HepG2 (cell line): ENCODE data around the gene SMIM20. TPM values are rescaled to one million over a fixed set of nuclear protein-coding genes. Genes with fewer than 3 reads are reported as not detected.

ENCODE experiments used
- ATAC-seq: fragments of 200-7000 bp; cut with Tn5 transposase; 3 replicates; pipeline ENCODE4 v1.9.1; 2020; ENCODE audit warnings: mild to moderate bottlenecking, moderate library complexity
- BruUV-seq: library from RNA; stranded (reverse); fragments of 400-500 nt; replicated peaks from 2 replicates; lab custom pipeline; 2021; lab: Mats Ljungman, UMichigan
- CTCF ChIA-PET: fragments of 300-600 bp; formaldehyde crosslinking; extraction: SDS; loops from one replicate; lab custom pipeline; 2021; ENCODE audit warnings: low total read pairs, inconsistent platforms, low intra/inter-chr PET ratio; lab: Yijun Ruan, JAX
- POLR2A ChIA-PET: fragments of 350-600 bp; sonication (Branson Sonifier 250); formaldehyde crosslinking; loops from one replicate; lab custom pipeline; 2020; ENCODE audit warnings: antibody characterized with exemption, inconsistent platforms; lab: Yijun Ruan, JAX
- DNase-seq: peaks from one replicate; pipeline ENCODE4 v3.0.0-alpha.2; 2015; ENCODE audit warnings: low spot score
- FAIRE-seq: peaks from 3 replicates; lab custom pipeline; 2011; peaks lifted over from hg19 to GRCh38; lab: Jason Lieb, UNC
- H2AFZ ChIP-seq: one replicate; pipeline ENCODE4 v1.6.1; 2011; ENCODE audit warnings: low read length, inconsistent platforms
- H3K27ac ChIP-seq: fragments of 300-600 bp; 3 replicates; pipeline ENCODE4 v1.8.0; 2011; ENCODE audit warnings: mixed run types, mild to moderate bottlenecking, mixed read lengths, low read length, inconsistent platforms; ENCODE audit not compliant: insufficient read depth; ENCODE audit errors: extremely low read length
- H3K27me3 ChIP-seq, 2 experiments: fragments of 200-600 bp in 1 of 2; 2 replicates in 1 of 2; 3 replicates in 1 of 2; pipeline versions ENCODE4 v1.6.0 to v1.8.0; 2011; ENCODE audit warnings: low read length in 2 of 2, mild to moderate bottlenecking in 2 of 2, moderate library complexity in 2 of 2, inconsistent platforms in 1 of 2; ENCODE audit not compliant: insufficient read depth in 2 of 2, control insufficient read depth in 1 of 2
- H3K36me3 ChIP-seq, 2 experiments: fragments of 200-600 bp in 1 of 2; replicated peaks in 1 of 2; 2 replicates in 1 of 2; 3 replicates in 1 of 2; pipeline versions ENCODE4 v1.5.1 to v1.8.0; 2011; ENCODE audit warnings: low read length in 2 of 2, inconsistent platforms in 1 of 2; ENCODE audit not compliant: insufficient read depth in 2 of 2, control insufficient read depth in 1 of 2
- H3K4me1 ChIP-seq: 2 replicates; pipeline ENCODE4 v1.5.1; 2012; ENCODE audit warnings: low read length, inconsistent platforms; ENCODE audit not compliant: insufficient read depth
- H3K4me2 ChIP-seq: 2 replicates; pipeline ENCODE4 v1.6.0; 2011; ENCODE audit warnings: low read depth, low read length, inconsistent platforms
- H3K4me3 ChIP-seq, 3 experiments: fragments of 200-600 bp in 1 of 3; sonication (generic), shearing (Covaris generic) in 1 of 3; replicated peaks in 1 of 3; 2 replicates each; pipeline ENCODE4 v1.5.1; 2011 to 2016; ENCODE audit warnings: low read length in 3 of 3, inconsistent platforms in 2 of 3, low read depth in 2 of 3, mild to moderate bottlenecking in 2 of 3, control low read depth in 1 of 3, mixed read lengths in 1 of 3; ENCODE audit not compliant: insufficient read depth in 1 of 3
- H3K79me2 ChIP-seq: one replicate; pipeline ENCODE4 v1.6.1; 2011; ENCODE audit warnings: low read length, inconsistent platforms; ENCODE audit not compliant: insufficient read depth
- H3K9ac ChIP-seq: 2 replicates; pipeline ENCODE4 v1.6.0; 2011; ENCODE audit warnings: mild to moderate bottlenecking, low read depth, low read length, inconsistent platforms; ENCODE audit not compliant: insufficient read depth
- H3K9me3 ChIP-seq: 2 replicates; pipeline ENCODE4 v1.5.1; 2012; ENCODE audit warnings: mild to moderate bottlenecking, low read length
- H4K20me1 ChIP-seq: 2 replicates; pipeline ENCODE4 v1.6.0; 2011; ENCODE audit warnings: inconsistent platforms, mild to moderate bottlenecking, low read length, moderate library complexity; ENCODE audit not compliant: insufficient read depth
- CEBPG ChIP-seq: IDR thresholded peaks from 2 replicates; pipeline ENCODE4 v1.6.1; 2016
- DR1 ChIP-seq: sonication (generic); formaldehyde crosslinking; IDR thresholded peaks from 2 replicates; pipeline ENCODE4 v1.8.0; 2021; ENCODE audit warnings: mild to moderate bottlenecking, missing genetic modification reagents, inconsistent platforms
- EEA1 ChIP-seq: sonication (generic); formaldehyde crosslinking; IDR thresholded peaks from 2 replicates; pipeline ENCODE4 v1.5.1; 2020; ENCODE audit warnings: mild to moderate bottlenecking, missing genetic modification reagents, borderline replicate concordance
- ESRRA ChIP-seq: sonication (generic); formaldehyde crosslinking; IDR thresholded peaks from 2 replicates; pipeline ENCODE4 v1.5.1; 2020; ENCODE audit warnings: mild to moderate bottlenecking, low read depth, missing genetic modification reagents
- GMEB1 ChIP-seq: sonication (generic); formaldehyde crosslinking; IDR thresholded peaks from 2 replicates; pipeline ENCODE4 v1.5.1; 2020; ENCODE audit warnings: missing genetic modification reagents, mild to moderate bottlenecking, borderline replicate concordance
- KLF15 ChIP-seq: sonication (generic); formaldehyde crosslinking; IDR thresholded peaks from 2 replicates; pipeline ENCODE4 v1.8.1; 2023; ENCODE audit warnings: borderline replicate concordance, mild to moderate bottlenecking, inconsistent platforms, missing genetic modification reagents, mixed read lengths
- SOX5 ChIP-seq: IDR thresholded peaks from 2 replicates; pipeline ENCODE4 v1.6.1; 2016; ENCODE audit warnings: borderline replicate concordance
- U2AF2 ChIP-seq: fragments of 200-400 bp; formaldehyde crosslinking; IDR thresholded peaks from 2 replicates; pipeline ENCODE4 v1.6.1; 2017; ENCODE audit warnings: low read depth, mild to moderate bottlenecking, low read length
- ZBTB20 ChIP-seq: sonication (generic); formaldehyde crosslinking; IDR thresholded peaks from 2 replicates; pipeline ENCODE4 v1.8.1; 2023; ENCODE audit warnings: missing genetic modification reagents, low read depth, mild to moderate bottlenecking, borderline replicate concordance
- ZBTB39 ChIP-seq: sonication (generic); formaldehyde crosslinking; IDR thresholded peaks from 2 replicates; pipeline ENCODE4 v1.5.0; 2020; ENCODE audit warnings: missing genetic modification reagents
- ZFP37 ChIP-seq: sonication (generic); formaldehyde crosslinking; IDR thresholded peaks from 2 replicates; pipeline ENCODE4 v1.4.0; 2020; ENCODE audit warnings: missing genetic modification reagents, borderline replicate concordance
- ZNF124 ChIP-seq: sonication (generic); formaldehyde crosslinking; IDR thresholded peaks from 2 replicates; pipeline ENCODE4 v1.4.0; 2020; ENCODE audit warnings: missing genetic modification reagents
- ZNF34 ChIP-seq: sonication (generic); formaldehyde crosslinking; IDR thresholded peaks from 2 replicates; pipeline ENCODE4 v1.4.0; 2020; ENCODE audit warnings: mild to moderate bottlenecking, missing genetic modification reagents, borderline replicate concordance
- ZNF570 ChIP-seq: sonication (generic); formaldehyde crosslinking; IDR thresholded peaks from 2 replicates; pipeline ENCODE4 v1.4.0; 2020; ENCODE audit warnings: mild to moderate bottlenecking, missing genetic modification reagents, borderline replicate concordance
- ZNF7 ChIP-seq: IDR thresholded peaks from 2 replicates; pipeline ENCODE4 v1.6.1; 2016; ENCODE audit warnings: missing biosample characterization, missing genetic modification reagents
- WGBS: methylation state at CpG from one replicate; pipeline ENCODE4 v1.1.6; 2017; ENCODE audit warnings: low lambda C conversion rate; 5-methylcytosine and 5-hydroxymethylcytosine counted together
- in situ Hi-C: cut with HindIII; loops from 2 replicates; pipeline ENCODE4 v1.10.0; 2017; ENCODE audit warnings: low pct_unique_long_range_greater_than_20kb; ENCODE audit not compliant: extremely low pct_ligation_motif_present
- intact Hi-C: fragments of 100-400 bp; cut with micrococcal nuclease; formaldehyde crosslinking; loops from one replicate; pipeline ENCODE4 v1.10.0; 2022; ENCODE audit not compliant: unreplicated experiment
- polyA plus RNA-seq, 8 experiments: library from polyadenylated mRNA; depleted of rRNA in 3 of 8; stranded (reverse) in 7 of 8; unstranded in 1 of 8; fragments of >200 nt; fragmentation: Illumina TruSeq in 4 of 8; extraction: Trizol in 4 of 8; gene quantifications; 2 replicates each; pipeline versions ENCODE4 v1.2.1 to v1.2.3, GENCODE V29; 2011 to 2016; ENCODE audit warnings: low read depth in 4 of 8, missing spikeins in 1 of 8, mixed read lengths in 1 of 8; ENCODE audit not compliant: insufficient read depth in 1 of 8
- total RNA-seq, 5 experiments: library from RNA; depleted of rRNA; stranded (reverse); fragments of >200 nt; fragmentation: Illumina TruSeq; extraction: Trizol; gene quantifications; 2 replicates each; pipeline ENCODE4 v1.2.3, GENCODE V29; 2016; ENCODE audit warnings: low read depth in 1 of 5

The SMIM20 gene
- total and polyA plus RNA-seq, 2 of the 13 experiments (the other 11 are each of a cell fraction or from before 2014, with no cell fraction given): 26.3 to 30.2 TPM

GRCh38 chr4:25890571-25891485, 23.2 kb upstream of the SMIM20 start (continued):
- TF ChIP-seq GMEB1 (CRISPR knock-in tag) (no peak), SOX5 (CRISPR knock-in tag) (no peak)

- WGBS: 33% methylated on average over 6 of the region's 6 CpGs
- Histone ChIP-seq H3K4me2 (no peak overlapping the region), H3K9me3 (no peaks in the 10 kb centered on the region), H3K36me3 (no peaks in the 10 kb centered on the region), H3K27me3 (0 out of 5 replicates have a peak, but pooled peaks cover 0 to 3% of the 10 kb centered on the region in 2 experiments), H3K4me1 (no peaks in the 10 kb centered on the region), H4K20me1 (no peaks in the 10 kb centered on the region), H2AFZ (no peak overlapping the region), H3K9ac (no peak overlapping the region), H3K4me3 (no peak overlapping the region), H3K27ac (no peak overlapping the region), H3K79me2 (no peaks in the 10 kb centered on the region)
- ATAC-seq (no peak), FAIRE-seq (no peak), DNase-seq (no peak)
- POLR2A ChIA-PET: no interaction called here
- in situ Hi-C loops (no loop called here), intact Hi-C loops (no loop called here)
- no TSS peak for BruUV-seq
- CTCF ChIA-PET: no interaction called here
- TF ChIP-seq CEBPG (CRISPR knock-in tag) (no peak), ESRRA (CRISPR knock-in tag) (no peak), ZNF124 (CRISPR knock-in tag) (no peak), ZBTB20 (no peak), U2AF2 (no peak), ZFP37 (CRISPR knock-in tag) (no peak), ZBTB39 (no peak), EEA1 (no peak), ZNF570 (CRISPR knock-in tag) (no peak), ZNF7 (CRISPR knock-in tag) (no peak), DR1 (CRISPR knock-in tag) (no peak), ZNF34 (no peak), KLF15 (CRISPR knock-in tag) (no peak)
Measured at GRCh38 chr4:25892796-25893195, 21.2 kb upstream of the SMIM20 start.
